Measurements from ENCODE around the gene CNKSR3.

Gene CNKSR3

DNA sequence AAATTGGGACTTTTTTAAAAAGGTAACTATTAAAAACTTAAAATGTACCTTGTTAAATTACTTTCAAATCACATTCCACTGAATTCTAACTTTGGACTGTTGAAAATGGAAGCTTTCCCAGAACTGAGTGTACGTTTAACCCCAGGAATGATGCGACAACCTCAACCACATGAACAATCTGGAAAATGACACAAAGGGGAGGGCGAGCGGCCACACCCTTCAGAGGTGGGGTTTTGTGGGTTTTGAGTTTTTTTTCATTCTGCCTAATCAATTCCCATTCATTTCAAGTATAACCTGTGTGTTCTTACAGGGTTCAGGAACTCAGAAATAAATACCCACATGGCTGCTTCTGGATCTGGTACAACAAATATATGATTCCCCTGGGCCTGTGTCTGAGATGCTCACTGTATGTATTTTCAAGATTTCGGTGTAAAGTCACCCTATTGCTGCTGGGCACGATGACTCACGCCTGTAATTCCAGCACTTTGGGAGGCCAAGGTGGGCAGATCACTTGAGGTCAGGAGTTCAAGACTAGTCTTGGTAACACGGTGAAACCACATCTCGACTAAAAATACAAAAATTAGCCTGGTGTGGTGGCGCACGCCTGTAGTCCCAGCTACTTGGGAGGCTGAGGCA, 21.6 kb downstream of the CNKSR3 start:
- DNase-seq (ENCODE audit: insufficient read length, low spot score) (no peak), FAIRE-seq (no peak)
- TF ChIP-seq, protein P1, sequence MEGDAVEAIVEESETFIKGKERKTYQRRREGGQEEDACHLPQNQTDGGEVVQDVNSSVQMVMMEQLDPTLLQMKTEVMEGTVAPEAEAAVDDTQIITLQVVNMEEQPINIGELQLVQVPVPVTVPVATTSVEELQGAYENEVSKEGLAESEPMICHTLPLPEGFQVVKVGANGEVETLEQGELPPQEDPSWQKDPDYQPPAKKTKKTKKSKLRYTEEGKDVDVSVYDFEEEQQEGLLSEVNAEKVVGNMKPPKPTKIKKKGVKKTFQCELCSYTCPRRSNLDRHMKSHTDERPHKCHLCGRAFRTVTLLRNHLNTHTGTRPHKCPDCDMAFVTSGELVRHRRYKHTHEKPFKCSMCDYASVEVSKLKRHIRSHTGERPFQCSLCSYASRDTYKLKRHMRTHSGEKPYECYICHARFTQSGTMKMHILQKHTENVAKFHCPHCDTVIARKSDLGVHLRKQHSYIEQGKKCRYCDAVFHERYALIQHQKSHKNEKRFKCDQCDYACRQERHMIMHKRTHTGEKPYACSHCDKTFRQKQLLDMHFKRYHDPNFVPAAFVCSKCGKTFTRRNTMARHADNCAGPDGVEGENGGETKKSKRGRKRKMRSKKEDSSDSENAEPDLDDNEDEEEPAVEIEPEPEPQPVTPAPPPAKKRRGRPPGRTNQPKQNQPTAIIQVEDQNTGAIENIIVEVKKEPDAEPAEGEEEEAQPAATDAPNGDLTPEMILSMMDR (IDR thresholded peaks at IDR 0.05; ENCODE audit: insufficient read depth, missing control alignments), result no peak

DNA sequence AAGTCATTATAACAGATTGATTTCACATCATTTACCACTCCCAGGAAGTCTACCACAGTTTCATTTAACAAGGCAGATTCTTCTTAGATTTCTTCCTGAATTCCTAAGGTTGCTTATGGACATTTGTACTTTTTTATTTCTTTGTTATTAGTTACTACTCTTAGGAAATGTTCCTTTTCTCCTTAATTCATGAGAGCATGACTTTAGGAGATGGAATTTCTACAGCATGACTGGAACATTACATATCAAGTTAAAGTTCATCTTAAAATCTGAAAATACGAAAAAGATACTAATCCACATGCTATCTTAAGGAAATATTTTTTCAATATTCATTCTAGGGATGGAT, 22.3 kb downstream of the CNKSR3 start:
- FAIRE-seq, result no peak
- TF ChIP-seq, protein P1 (IDR thresholded peaks at IDR 0.05; ENCODE audit: insufficient read depth, missing control alignments), result no peak
- no peak for DNase-seq (ENCODE audit: insufficient read length, low spot score)

DNA sequence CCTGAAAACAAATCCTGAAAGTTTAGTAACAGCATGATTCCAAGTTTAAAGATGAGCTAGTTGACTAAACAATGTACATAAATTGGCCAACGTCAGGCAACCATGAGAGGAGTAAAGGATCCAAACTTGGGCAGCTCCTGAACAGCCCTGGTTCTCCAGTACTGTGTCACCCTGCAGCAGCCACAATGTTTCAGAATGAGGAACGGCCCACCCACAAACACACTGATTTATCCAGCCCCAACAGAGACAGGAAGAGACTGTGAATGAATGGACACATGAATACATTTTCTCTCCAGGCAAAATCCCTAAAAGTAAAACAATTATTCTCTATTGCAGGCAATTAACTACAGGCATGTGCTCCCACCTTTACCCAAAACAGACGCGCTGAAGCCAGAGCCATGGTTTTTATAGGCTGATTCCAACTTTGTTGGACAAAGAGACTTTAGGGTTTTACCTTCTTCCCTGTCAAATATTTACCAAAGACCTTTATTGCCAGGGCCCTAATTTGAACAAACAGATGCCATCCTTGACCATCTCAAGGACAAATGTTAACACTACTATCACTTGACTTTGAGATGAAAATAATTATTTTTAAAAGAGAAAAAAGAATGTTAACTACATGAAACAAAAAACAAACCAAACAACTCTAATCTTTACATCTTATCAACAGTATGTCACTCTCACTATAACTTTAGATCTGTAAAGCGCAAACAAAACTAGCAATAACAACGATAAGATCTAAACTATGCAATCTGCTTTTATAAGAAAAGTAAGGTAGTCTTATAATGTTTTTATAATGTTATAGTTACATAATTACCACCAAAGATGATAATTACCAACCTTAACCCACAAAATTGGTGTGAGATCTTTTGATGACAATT, 22.9 kb downstream of the CNKSR3 start:
- DNase-seq (ENCODE audit: insufficient read length, low spot score), result no peak
- FAIRE-seq, result no peak

DNA sequence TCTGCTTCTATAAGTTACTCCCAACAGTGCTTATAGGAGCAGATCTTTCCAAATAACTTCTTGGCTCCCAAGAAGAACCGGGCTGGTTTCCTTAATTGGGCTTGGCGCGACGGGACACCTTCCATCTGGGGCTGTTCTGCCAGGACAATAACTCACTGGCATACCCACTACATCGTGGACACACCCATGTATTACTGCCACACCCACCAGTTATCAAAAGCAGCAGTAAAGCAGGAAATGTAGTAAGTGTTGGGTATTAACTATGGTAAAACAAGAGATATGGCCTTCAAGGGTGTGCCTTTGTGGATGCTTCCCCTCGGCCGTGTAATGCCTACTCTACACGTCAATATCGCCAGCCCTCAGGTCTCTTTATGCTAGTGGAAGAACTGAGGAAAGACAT, 24.7 kb downstream of the CNKSR3 start:
- FAIRE-seq (no peak), DNase-seq (ENCODE audit: insufficient read length, low spot score) (no peak)
- TF ChIP-seq, protein P1 (IDR thresholded peaks at IDR 0.05; ENCODE audit: insufficient read depth, missing control alignments), result no peak

More for the DNA sequence above, 22.9 kb downstream of the CNKSR3 start:
- TF ChIP-seq, protein P1 (IDR thresholded peaks at IDR 0.05; ENCODE audit: insufficient read depth, missing control alignments), result no peak

DNA sequence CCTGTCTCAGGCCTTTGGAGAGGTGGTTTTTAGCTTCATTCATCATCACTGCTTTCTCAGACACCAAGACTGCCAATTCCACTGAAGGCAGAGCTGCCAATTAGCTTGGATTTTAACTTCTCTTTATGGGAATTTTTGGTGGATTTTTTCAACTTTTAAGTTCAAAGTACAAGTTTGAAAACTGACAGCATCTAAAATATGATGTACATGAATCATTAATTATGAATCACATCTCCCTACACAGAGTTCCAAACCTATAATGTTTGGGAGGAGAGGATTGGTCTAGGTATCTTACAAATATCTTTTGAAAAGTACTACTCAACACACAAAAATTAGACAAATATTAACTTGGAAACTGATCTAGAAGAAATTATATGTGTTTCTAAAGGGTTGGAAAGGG, 25.5 kb downstream of the CNKSR3 start:
- FAIRE-seq, result no peak
- DNase-seq (ENCODE audit: insufficient read length, low spot score), result no peak
- TF ChIP-seq, protein P1 (IDR thresholded peaks at IDR 0.05; ENCODE audit: insufficient read depth, missing control alignments), result no peak

DNA sequence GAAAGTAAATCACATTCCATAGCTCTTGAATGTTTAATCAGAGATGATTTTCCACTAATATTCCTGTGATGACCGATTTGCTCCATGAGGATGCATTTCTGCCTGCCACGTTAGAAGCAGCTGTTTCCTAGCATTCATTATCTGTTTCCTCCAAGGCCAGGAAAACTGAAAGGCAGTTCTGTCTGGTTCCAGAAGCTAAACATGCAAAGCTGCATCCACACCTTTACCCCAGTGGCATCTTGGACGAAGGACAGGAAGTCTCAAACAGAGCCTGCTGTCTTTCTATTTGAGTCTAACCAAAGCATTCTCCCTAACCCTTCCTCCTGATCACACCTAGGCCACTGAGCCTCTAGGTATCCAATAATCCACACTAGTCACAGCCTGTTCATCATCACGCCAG, 27.6 kb downstream of the CNKSR3 start:
- no peak for FAIRE-seq
- no peak for DNase-seq (ENCODE audit: insufficient read length, low spot score)
- TF ChIP-seq, protein P1 (IDR thresholded peaks at IDR 0.05; ENCODE audit: insufficient read depth, missing control alignments), result no peak

DNA sequence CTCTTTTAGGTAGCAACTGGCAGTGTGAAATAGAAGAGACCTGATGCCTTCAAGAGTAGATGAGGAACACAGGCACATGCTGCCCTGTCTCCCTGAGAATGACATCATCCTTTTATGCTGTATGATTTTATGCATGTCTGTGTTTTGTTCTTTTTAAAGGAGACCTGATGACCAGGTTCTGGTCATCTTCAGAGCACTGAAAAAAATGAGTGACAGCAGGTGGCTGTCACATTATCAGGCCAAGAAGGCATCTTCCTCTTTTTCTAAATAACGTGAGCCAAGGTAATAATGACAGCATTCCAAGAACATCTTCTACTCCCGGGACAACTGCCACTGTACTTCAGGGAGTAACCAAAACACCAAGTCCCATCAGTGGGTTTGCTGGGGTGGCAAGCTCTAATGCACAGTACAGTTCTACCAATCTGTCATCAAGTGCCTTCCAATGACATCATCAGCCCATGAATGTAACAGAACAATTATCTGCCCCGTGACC, 28.9 kb downstream of the CNKSR3 start:
- no peak for DNase-seq (ENCODE audit: insufficient read length, low spot score)
- TF ChIP-seq, protein P1 (IDR thresholded peaks at IDR 0.05; ENCODE audit: insufficient read depth, missing control alignments), result no peak
- no peak for FAIRE-seq

Measured in D721Med (cell line).